ENCODE data around the gene PDCD1. TPM values are rescaled to one million over a fixed set of nuclear protein-coding genes. Genes with fewer than 3 reads are reported as not detected.

The PDCD1 gene
- total and polyA plus RNA-seq, 10 of the 15 experiments (the other 5 are each of a cell fraction or from before 2014, with no cell fraction given), result 0.62 to 6.4 (median 2.9) TPM; not detected in 2

- TF ChIP-seq, protein P1, sequence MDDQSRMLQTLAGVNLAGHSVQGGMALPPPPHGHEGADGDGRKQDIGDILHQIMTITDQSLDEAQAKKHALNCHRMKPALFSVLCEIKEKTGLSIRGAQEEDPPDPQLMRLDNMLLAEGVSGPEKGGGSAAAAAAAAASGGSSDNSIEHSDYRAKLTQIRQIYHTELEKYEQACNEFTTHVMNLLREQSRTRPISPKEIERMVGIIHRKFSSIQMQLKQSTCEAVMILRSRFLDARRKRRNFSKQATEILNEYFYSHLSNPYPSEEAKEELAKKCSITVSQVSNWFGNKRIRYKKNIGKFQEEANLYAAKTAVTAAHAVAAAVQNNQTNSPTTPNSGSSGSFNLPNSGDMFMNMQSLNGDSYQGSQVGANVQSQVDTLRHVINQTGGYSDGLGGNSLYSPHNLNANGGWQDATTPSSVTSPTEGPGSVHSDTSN (IDR thresholded peaks at IDR 0.05; ENCODE audit: insufficient replicate concordance, low read depth, low read length), result no peak
- TF ChIP-seq ATF7 (IDR thresholded peaks at IDR 0.05; ENCODE audit: low read depth), result peak; percentile 65
- TF ChIP-seq, protein P2, sequence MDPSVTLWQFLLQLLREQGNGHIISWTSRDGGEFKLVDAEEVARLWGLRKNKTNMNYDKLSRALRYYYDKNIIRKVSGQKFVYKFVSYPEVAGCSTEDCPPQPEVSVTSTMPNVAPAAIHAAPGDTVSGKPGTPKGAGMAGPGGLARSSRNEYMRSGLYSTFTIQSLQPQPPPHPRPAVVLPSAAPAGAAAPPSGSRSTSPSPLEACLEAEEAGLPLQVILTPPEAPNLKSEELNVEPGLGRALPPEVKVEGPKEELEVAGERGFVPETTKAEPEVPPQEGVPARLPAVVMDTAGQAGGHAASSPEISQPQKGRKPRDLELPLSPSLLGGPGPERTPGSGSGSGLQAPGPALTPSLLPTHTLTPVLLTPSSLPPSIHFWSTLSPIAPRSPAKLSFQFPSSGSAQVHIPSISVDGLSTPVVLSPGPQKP (IDR thresholded peaks at IDR 0.05; ENCODE audit: low read depth, low read length), result 0 out of 2 replicates have a peak, but pooled peaks have one; percentile 27
- TF ChIP-seq GABPA (IDR thresholded peaks at IDR 0.05; ENCODE audit: low read depth), result no peak
- TF ChIP-seq DPF2 (IDR thresholded peaks at IDR 0.05), result 0 out of 2 replicates have a peak, but pooled peaks have one; percentile 71
- no peak for TF ChIP-seq RAD21 (IDR thresholded peaks at IDR 0.05; ENCODE audit: insufficient read depth, low read depth, low read length)
- TF ChIP-seq IKZF1 (conservative IDR thresholded peaks at IDR 0.05), result peak; percentile 80
- TF ChIP-seq ASH2L (IDR thresholded peaks at IDR 0.05; ENCODE audit: borderline replicate concordance, low read depth), result no peak
- TF ChIP-seq EP300 (IDR thresholded peaks at IDR 0.05; ENCODE audit: borderline replicate concordance in 1 of 2, control insufficient read depth in 1 of 2, low read depth in 2 of 2, low read length in 2 of 2), result peak; percentile 97
- TF ChIP-seq, protein P3, sequence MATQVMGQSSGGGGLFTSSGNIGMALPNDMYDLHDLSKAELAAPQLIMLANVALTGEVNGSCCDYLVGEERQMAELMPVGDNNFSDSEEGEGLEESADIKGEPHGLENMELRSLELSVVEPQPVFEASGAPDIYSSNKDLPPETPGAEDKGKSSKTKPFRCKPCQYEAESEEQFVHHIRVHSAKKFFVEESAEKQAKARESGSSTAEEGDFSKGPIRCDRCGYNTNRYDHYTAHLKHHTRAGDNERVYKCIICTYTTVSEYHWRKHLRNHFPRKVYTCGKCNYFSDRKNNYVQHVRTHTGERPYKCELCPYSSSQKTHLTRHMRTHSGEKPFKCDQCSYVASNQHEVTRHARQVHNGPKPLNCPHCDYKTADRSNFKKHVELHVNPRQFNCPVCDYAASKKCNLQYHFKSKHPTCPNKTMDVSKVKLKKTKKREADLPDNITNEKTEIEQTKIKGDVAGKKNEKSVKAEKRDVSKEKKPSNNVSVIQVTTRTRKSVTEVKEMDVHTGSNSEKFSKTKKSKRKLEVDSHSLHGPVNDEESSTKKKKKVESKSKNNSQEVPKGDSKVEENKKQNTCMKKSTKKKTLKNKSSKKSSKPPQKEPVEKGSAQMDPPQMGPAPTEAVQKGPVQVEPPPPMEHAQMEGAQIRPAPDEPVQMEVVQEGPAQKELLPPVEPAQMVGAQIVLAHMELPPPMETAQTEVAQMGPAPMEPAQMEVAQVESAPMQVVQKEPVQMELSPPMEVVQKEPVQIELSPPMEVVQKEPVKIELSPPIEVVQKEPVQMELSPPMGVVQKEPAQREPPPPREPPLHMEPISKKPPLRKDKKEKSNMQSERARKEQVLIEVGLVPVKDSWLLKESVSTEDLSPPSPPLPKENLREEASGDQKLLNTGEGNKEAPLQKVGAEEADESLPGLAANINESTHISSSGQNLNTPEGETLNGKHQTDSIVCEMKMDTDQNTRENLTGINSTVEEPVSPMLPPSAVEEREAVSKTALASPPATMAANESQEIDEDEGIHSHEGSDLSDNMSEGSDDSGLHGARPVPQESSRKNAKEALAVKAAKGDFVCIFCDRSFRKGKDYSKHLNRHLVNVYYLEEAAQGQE (IDR thresholded peaks at IDR 0.05; ENCODE audit: low read depth, low read length), result no peak
- TF ChIP-seq NFXL1 (IDR thresholded peaks at IDR 0.05; ENCODE audit: borderline replicate concordance), result no peak
- TF ChIP-seq CHD4 (IDR thresholded peaks at IDR 0.05), result no peak
- no peak for TF ChIP-seq SUPT20H (IDR thresholded peaks at IDR 0.05; ENCODE audit: borderline replicate concordance, control insufficient read depth, low read depth, low read length)
- no peak for TF ChIP-seq RBBP5 (conservative IDR thresholded peaks at IDR 0.05)
- peak; percentile 98 for TF ChIP-seq MEF2B (IDR thresholded peaks at IDR 0.05; ENCODE audit: partially characterized antibody, poor library complexity, severe bottlenecking)
- TF ChIP-seq BHLHE40 (IDR thresholded peaks at IDR 0.05; ENCODE audit: borderline replicate concordance in 1 of 2, low read depth in 2 of 2, low read length in 1 of 2), result peak; percentile 72 to 81
- TF ChIP-seq RB1 (IDR thresholded peaks at IDR 0.05; ENCODE audit: borderline replicate concordance), result 0 out of 2 replicates have a peak, but pooled peaks have one; percentile 19
- TF ChIP-seq PML (IDR thresholded peaks at IDR 0.05; ENCODE audit: low read length), result no peak
- TF ChIP-seq, protein P4, sequence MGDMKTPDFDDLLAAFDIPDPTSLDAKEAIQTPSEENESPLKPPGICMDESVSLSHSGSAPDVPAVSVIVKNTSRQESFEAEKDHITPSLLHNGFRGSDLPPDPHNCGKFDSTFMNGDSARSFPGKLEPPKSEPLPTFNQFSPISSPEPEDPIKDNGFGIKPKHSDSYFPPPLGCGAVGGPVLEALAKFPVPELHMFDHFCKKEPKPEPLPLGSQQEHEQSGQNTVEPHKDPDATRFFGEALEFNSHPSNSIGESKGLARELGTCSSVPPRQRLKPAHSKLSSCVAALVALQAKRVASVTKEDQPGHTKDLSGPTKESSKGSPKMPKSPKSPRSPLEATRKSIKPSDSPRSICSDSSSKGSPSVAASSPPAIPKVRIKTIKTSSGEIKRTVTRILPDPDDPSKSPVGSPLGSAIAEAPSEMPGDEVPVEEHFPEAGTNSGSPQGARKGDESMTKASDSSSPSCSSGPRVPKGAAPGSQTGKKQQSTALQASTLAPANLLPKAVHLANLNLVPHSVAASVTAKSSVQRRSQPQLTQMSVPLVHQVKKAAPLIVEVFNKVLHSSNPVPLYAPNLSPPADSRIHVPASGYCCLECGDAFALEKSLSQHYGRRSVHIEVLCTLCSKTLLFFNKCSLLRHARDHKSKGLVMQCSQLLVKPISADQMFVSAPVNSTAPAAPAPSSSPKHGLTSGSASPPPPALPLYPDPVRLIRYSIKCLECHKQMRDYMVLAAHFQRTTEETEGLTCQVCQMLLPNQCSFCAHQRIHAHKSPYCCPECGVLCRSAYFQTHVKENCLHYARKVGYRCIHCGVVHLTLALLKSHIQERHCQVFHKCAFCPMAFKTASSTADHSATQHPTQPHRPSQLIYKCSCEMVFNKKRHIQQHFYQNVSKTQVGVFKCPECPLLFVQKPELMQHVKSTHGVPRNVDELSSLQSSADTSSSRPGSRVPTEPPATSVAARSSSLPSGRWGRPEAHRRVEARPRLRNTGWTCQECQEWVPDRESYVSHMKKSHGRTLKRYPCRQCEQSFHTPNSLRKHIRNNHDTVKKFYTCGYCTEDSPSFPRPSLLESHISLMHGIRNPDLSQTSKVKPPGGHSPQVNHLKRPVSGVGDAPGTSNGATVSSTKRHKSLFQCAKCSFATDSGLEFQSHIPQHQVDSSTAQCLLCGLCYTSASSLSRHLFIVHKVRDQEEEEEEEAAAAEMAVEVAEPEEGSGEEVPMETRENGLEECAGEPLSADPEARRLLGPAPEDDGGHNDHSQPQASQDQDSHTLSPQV (IDR thresholded peaks at IDR 0.05), result 0 out of 2 replicates have a peak, but pooled peaks have one; percentile 43
Measured at GRCh38 chr2:241813644-241814392, 44.9 kb downstream of the PDCD1 start (continued).
